Left colon (tissue), 2 donors: ENCODE data around the gene SCAANT1. TPM values are rescaled to one million over a fixed set of nuclear protein-coding genes. Genes with fewer than 3 reads are reported as not detected.
A peak's percentile ranks its signal among the peaks of the same experiment; 100 is the strongest.

Source experiments
- ATAC-seq: fragments of 200-7000 bp; cut with Tn5 transposase; one replicate; pipeline ENCODE4 v1.9.1; 2020; ENCODE audit warnings: mild to moderate bottlenecking, moderate library complexity
- DNase-seq, 2 donors: peaks; one replicate each; pipeline ENCODE4 v3.0.0-alpha.2; 2020
- intact Hi-C, 2 donors: fragments of 100-400 bp; cut with DNase I in 1 of 2; cut with micrococcal nuclease in 1 of 2; formaldehyde crosslinking; loops; one replicate each; pipeline versions ENCODE4 v1.11.2 to v1.14.0; 2022; cut with DNase I, micrococcal nuclease
- total RNA-seq, 2 donors: library from RNA; stranded (reverse); fragmentation: NEBNext Ultra II Directional; extraction: Animal tissue kit (Norgen Biotek cat#: 25700); gene quantifications; one replicate each; pipeline ENCODE4 v1.2.1, GENCODE V29; 2021
- donor health status: DM: no; HTN: no; CAD: no.
- donor health status: DM: yes; HTN: yes; CAD: no.

SCAANT1 gene
- total RNA-seq, 2 donors from 2014 or later, result not detected

DNA sequence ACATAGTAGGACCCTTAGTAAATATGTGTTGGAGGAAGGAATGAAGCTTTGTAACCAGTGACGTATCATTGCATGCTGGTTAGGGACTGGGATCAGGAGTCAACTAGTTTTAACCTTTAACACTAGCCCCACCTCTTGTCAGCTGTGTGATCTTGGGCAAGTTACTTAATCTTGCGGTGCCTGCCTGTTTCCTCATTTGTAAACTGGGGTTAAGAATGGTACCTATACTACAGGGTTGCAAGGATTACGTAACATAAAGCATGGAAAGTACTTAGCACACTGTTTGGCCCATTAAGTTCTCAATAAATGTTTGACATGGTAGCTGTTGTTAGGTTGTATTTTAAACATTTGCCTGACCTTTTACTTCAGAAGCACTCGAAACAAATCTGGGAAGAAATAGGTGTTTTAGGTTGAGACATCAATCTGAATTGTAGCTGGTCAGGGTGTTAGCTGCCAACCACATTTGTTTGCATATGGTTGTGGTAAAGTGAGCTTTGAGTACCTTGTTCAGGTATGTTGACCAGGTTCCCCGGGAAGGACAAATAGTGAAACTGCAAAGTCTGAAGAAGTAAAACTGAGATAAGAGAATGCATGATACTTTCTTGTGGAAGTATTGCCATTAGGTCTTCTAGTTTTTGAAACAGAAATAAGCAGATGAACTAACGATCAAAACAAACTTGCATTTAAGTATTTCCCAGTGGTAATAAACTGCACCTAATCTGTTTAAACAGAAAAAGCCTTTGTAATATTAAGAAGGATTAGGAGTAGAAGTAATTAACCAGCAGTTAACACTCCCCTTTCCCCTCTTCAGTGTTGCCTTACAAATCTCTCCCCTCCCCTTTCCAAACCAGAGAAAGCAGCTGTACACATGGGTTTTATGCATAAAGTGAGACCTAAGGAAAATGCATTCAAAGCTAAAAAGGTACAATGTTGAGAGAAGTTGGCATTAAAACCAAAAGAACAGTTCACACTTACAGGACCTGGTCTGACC, 25.8 kb upstream of the SCAANT1 start:
- DNase-seq (no peak), ATAC-seq (peak; percentile 76)
- intact Hi-C loops, result no loop called here

DNA sequence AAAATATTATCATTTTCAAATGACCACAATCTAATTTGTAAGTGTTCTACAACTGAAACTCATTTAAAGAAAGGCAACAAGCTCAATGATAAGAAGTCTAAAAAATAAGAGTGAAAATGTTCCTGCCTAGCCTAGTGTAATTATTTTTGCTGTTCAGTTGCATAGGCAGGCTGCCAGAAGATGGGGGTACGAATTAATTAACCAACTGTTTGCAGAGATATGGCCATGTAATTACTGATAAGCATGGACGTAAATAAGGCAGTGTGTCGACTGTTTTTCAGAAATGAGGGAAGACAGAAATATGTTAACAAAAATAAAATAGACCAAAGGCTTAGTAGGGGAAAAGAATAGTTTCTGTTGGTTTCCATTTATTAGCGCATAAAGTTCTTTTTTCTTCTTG, 24.7 kb upstream of the SCAANT1 start:
- intact Hi-C loops, result no loop called here
- ATAC-seq, result no peak
- DNase-seq, result no peak

DNA sequence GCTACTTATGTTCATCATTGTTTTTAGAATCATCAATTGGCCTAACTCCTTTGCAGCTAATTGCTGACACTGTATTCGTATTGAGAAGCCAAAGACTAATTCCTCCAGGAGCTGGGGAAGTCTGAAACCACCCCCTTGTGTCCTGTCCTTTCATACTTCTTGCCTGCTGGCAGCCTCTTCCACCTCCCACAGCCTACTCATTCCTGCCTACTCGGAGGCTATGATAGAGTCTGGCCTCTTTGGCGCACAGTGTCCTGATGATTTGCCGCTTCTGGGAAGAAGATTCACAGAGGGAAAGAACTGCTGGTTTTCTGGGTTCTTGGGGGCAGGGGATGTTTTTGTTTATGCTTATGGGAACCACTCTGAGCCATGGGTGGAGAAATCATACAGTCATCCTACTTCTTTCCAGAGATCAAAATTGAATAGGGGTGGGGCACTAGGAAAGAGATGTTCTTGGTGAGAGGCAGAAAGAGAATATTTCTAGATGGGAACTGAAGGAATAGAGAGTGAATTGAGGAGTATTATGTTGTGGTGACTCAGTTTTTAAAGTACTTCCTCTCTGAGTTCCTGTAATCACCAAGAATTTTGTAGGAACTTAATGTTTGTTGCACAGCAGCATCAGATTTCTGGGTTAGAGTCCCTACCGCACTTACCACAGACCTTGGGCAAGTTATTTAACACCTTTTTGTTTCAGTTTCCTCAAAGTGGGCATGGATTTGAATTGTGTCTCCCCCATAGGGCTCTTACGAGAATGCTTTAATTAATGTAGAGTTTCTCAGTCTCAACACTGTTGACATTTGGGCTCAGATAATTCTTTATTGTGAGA, 22.1 kb upstream of the SCAANT1 start:
- intact Hi-C loops, result no loop called here
- ATAC-seq (no peak), DNase-seq (no peak)

DNA sequence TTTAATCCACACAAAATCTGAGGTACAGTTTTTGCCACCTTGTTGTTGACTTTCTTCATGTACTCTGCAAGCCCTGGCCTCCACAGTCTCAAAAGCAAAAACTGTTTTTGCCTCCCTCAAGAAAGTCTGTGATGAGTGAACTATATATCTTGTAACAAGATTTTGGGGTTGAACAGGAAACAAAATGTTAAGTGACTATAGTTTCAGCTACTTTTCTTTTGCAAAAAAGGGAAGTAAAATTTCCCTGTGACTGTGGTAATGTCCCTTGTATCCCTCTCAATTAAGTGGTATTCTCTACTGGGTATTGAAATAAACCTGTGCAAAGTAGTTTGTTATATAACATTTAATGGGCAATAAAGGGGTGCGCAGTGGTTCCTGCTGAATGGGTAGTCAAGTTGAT, 21.3 kb upstream of the SCAANT1 start:
- intact Hi-C loops, result no loop called here
- DNase-seq (no peak), ATAC-seq (no peak)

DNA sequence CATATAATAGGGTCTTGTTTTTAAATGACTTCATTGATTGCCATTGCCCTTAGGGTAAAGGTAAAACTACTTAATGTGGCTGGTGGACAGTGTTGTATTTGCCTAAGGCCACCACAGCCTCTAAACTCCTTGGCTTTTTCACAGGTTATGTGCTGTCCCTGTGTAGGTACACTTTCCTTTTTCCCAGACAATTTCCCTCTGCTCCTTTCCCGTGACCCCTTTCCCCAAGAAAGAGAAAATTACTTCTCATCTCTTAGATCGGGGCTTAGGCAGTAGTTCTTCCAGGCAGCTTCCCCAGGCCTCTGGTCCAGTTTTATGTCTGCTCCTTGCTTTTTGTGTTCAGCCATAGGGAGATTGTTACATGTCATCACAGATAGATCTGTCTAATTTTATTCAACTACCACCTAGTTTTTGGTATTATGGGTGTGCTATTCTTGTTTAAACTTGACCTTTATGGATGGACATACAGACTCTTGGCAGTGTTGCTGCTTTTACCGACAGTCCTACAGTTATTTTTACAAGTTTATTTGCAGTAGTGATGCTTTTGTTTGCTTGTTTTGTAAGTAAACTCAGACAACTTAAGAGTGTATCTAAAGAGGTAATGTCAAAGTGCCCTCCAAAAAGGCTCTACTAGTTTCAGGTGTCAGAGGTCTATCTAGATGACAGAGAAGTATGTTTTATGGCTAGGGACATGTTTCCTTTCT, 20.5 kb upstream of the SCAANT1 start:
- intact Hi-C loops, result no loop called here
- ATAC-seq (no peak), DNase-seq (no peak)

DNA sequence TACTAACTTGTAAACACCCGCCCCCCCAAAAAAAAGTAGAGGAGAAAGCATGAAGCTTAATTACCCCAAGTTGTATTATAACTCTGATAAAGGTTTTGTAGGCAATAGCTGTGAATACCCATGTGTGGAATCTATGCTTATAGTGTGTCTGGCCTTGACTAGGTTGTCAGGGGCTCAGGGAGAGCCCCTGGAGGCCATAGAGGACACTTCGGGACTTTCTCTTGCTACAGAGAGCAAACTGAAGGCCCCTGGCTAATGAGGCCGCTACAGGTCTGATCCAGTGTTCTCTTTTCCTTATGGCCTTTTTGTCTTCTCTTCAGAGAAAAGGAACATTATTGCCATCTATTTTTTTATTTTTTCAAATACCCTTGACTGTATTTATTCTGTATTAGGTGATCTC, 19.1 kb upstream of the SCAANT1 start:
- intact Hi-C loops, result no loop called here
- DNase-seq, result no peak
- no peak for ATAC-seq

DNA sequence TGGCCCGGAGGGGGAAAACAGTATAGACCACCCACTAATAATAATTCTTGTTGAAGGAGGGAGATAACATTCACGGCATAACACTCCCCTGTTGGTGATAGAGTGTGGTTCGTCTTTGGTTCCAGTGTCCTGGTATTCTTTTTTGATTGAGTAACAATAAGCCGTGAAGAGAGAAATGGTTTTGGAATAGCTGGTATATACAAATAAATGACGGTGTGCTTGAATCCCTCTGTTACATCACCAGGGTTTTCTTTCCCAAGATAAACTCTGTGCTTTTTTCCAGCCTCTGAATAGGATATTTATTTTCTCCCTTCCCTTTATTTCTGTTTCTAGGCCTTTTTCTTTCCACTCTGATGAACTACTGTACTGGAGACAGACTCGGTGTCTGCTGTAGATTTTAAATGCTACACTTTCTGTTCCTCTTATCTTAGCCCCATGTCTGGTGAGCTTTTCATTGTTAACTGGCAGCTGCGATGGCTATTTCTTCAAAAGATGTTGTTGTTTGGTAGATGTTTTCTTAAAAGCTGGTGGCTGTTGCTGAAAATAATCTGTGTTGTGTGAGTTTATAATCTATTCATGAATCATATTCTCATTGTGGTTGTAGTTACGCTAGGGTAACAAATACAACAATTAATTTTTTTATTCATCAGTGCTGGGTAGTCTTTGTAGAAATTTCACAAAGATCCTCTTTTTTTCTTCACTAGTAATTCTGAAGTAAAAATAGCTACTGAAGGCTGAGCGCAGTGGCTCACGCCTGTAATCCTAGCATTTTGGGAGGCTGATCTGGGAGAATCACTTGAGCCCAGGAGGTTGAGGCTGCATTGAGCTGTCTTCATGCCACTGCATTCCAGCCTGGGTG, 15.5 kb upstream of the SCAANT1 start:
- no peak for DNase-seq
- ATAC-seq, result no peak
- intact Hi-C loops, result no loop called here

DNA sequence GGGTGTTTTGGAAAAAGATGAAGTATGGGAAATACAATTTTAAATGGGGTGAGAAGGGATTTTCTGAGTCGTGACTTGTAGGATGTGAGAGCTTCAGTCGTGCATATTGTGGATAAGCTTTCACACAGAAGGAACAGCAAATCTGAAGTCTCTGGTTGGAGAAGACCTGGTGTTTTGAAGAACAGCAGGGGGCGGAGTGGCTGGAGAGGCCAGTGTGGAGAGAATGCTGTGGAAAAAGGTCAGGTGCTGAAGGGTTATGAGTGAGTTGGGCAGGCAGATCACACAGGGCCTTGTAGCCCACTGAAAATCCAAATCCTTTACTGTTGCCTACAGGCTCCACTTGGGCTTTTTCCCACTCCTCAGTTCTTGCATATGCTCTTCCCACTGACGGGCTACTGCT, 14.1 kb upstream of the SCAANT1 start:
- ATAC-seq (no peak), DNase-seq (no peak)
- intact Hi-C loops, result no loop called here

DNA sequence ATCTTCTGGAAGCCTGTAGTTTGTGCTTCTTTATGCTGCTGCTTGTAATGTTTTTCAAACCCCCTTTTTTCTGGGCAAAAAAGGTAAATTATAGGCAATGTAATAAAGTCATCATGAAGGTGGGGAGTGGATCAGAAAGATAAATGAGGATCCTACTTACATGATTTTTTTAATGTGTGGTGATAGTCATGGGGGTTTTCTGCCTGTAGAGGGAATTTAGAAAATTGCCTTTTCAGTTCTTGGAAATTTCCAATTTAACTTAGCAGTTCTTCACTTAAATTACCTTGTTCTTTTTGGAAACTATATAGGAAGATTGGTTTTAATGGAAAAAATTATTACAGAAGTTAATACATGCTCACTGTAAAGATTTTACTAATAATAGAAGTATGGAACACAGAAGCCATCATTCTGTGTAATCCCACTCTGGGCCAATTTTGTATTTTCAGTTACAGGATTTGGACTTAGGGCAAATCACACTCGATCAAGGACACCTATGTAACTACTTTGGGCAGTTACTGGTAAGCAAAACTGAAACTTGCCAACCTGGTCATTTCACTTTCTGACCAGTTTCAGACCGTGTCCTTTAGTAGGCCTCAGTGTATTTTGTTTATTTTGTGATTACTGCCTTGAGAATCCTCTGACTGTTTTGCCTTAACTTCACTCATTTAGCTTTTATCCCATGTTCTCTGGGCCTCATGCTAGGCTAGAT, 10.5 kb upstream of the SCAANT1 start:
- no peak for ATAC-seq
- intact Hi-C loops, result no loop called here
- DNase-seq, result no peak

DNA sequence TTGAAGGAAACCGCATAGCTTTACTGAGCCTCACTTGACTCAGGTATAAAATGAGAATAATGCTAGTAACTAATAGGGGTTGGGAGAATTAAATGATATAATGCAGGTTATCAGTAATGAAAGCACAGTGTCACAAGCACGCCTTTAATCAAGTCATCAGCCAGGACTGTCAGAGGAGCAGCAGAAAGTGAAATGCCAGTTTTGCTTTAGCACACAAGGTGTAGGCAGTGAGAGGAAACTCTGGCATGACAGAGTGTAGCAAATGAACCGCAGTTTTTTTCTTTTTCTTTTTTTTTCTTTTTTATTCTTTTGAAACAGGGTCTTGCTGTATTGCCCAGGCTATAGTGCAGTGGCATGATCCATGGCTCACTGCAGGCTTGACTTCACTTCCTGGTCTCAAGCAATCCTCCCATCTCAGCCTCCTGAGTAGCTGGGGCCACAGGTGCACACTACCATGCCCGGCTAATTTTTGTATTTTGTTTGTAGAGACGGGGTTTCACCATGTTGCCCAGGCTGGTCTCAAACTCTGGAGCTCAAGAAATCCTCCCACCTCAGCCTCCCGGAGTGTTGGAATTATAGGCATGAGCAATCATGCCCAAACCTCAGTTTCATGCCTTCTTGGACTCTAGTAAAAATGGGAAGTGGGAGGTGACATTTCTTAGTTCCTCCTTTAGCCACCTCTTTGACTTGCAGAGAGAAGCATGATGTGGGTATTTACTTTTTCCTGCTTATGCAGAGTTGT, 9.7 kb upstream of the SCAANT1 start:
- DNase-seq, result no peak
- ATAC-seq, result peak; percentile 40
- intact Hi-C loops, result no loop called here

DNA sequence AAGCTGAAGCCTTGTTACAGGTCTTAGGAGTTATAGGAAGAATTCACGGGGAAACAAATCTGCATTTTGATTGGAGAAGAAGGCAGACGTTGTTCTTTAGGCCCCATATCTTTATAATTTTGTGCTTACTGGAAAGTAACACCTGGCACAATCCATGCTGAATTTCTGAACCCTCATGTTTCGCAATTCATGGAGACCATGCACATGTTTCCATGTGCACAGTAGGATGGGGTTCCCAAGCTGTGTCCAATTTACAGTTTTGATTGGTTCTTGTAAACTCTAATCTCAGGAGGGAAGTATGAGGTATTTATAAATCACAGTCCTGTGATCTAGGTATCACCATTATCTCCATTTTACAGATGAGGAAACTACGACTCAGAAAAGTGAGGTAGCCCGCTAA, 7.8 kb upstream of the SCAANT1 start:
- intact Hi-C loops, result no loop called here
- ATAC-seq (no peak), DNase-seq (no peak)

DNA sequence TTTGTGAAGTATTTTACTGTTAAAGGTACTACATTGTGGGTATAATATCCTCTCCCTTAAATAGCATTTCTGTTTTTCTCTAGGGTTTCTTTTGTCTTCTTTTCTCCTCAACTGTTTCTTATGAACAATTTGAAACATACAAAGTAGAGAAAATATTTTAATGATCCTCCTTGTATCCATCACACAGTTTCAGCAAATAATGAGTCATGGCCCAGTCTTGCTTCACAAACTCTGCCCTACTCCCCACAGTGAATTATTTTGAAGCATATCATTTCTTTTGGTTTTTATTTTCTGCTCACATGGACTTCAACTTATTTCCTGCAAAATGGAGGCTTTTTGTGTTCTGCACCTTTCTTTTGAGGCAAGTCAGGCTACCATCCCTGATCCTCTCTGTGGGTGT, 6.1 kb upstream of the SCAANT1 start:
- DNase-seq (no peak), ATAC-seq (no peak)
- intact Hi-C loops, result no loop called here

DNA sequence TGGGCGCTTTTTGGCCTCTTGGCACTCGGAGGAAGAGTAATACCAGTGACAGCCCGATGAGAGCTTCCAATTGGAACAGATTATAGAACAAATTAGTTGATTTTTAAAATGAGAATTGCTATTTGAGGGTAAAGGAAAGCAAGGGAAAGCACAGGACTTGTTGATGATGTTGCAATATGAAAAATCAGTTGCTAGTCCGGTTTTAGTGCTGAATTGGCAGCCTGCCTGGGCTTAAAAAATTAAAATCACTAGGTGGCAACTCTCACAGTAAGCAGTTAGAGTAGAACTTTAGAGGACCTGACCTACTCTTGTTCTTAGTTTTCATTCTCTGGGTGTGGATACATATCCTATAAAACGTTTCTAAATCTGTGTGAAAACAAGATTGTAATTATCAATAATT, 2.1 kb upstream of the SCAANT1 start:
- DNase-seq (peak; percentile 43 to 47), ATAC-seq (no peak)
- intact Hi-C loops, result no loop called here

DNA sequence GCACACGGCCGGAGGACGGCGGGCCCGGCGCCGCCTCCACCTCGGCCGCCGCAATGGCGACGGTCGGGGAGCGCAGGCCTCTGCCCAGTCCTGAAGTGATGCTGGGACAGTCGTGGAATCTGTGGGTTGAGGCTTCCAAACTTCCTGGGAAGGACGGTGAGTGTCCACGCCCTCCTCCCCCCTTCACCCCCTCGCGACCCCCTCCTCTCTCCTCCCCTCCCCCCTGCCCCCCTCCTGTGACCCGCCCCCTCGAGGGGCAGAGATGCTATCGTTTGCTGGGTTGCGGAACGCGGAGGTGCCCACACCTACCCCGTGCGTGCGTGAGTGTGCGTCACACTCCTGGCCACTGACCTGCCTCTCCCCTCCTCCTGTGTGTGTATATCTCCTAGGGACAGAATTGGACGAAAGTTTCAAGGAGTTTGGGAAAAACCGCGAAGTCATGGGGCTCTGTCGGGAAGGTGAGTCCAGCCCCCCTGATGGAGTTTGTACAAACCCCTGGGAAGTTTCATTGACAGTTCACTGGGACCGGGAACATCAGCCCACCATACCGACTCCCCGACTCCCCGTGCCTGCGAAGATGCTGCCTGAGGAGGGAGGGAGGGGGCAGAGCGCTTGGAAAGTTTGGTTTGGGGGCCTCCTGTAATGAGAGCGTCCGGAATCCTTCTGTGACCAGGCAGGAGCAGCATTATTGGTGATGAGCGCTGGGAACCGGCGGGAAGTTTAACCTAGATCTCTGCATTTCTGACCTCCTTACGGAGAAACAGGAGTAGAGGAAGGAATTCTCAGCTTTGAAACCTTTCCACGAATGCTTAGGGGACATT, 795 bp upstream of the SCAANT1 start:
- ATAC-seq (peak; percentile 48), DNase-seq (peak; percentile 72 to 75)
- intact Hi-C loops, result no loop called here

DNA sequence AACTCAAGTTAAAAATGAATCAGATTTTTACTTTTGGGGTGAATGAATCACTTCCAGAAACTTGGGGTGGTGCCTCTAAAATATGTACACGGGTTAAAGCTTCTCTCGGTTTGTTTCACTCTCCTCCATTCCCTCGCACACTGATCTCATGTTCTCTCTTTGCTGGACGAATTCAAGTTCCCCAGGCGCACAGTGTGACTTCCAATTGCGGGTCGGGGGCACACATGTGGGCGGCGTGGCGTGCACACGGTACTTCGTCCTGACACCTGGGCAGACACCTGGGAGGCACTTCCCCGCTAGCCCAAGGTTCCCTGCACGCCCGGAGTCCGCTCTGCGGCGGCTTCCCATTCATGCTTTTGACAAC, 692 bp downstream of the SCAANT1 start:
- ATAC-seq, result no peak
- intact Hi-C loops, result no loop called here

DNA sequence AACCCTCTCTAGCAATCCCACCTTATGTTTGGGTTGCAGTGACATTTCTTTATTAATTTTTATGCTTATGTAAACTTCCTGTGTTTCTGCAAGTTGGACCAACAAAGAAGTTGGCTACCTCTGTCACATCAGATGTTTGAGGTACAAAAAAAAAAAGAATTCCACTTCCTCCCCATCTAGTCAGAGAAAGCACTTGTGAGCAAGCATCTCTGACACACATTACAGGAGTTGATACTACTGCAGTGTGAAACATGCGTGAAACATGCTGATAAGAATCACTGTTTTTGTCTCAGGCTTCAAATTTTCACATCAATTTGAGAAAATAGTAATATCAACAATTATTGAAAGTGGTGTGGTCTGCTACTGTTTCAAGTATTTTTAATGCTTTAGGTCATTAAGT, 1.3 kb downstream of the SCAANT1 start:
- no peak for ATAC-seq
- no peak for DNase-seq
- intact Hi-C loops, result no loop called here

More for the DNA sequence above, 692 bp downstream of the SCAANT1 start:
- no peak for DNase-seq

DNA sequence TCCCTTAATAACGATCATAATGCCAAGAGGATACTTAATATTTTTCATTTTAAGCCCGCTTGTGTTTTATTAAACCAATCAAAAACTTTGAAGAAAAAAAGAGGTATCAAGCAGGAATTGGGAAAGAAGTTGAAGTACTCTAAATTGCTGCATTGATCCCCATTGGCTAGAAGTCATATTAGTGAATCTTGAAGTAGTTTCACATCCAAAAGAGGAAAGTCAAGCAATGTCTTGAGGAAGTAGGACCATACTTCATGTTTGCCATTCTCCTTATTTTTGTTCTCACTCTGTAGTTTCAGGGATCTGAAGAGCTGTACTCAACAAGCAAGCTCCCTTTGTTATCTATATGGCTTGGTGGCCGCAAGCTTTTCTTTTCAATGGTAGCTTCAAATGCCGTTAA, 2.2 kb downstream of the SCAANT1 start:
- ATAC-seq (no peak), DNase-seq (no peak)
- intact Hi-C loops, result no loop called here
